Endothelial cell (in vitro differentiated cells): Measurements from ENCODE around the gene RNF121. TPM values are rescaled to one million over a fixed set of nuclear protein-coding genes. Genes with fewer than 3 reads are reported as not detected.
"Not testable (repeated sequence)": the region's sequence is repeated elsewhere in the genome, so short reads cannot be mapped to it uniquely, and the experiment has no call there.

Experiments used
- DNase-seq: peaks from one replicate; pipeline ENCODE4 v3.0.0; 2021; ENCODE audit warnings: low spot score
- H3K27ac Mint-ChIP-seq: one replicate; pipeline ENCODE4 v1.8.0; 2021; ENCODE audit warnings: mixed read lengths, inconsistent platforms; ENCODE audit not compliant: unreplicated experiment
- H3K27me3 Mint-ChIP-seq: one replicate; pipeline ENCODE4 v1.8.0; 2021; ENCODE audit warnings: mild to moderate bottlenecking, moderate library complexity, mixed read lengths, inconsistent platforms; ENCODE audit not compliant: unreplicated experiment
- H3K36me3 Mint-ChIP-seq: one replicate; pipeline ENCODE4 v1.8.0; 2021; ENCODE audit warnings: mild to moderate bottlenecking, low read depth, mixed read lengths, inconsistent platforms; ENCODE audit not compliant: unreplicated experiment
- H3K4me1 Mint-ChIP-seq: one replicate; pipeline ENCODE4 v1.8.0; 2021; ENCODE audit warnings: mild to moderate bottlenecking, mixed read lengths, inconsistent platforms; ENCODE audit not compliant: unreplicated experiment
- H3K4me3 Mint-ChIP-seq: one replicate; pipeline ENCODE4 v1.8.0; 2021; ENCODE audit warnings: mild to moderate bottlenecking, mixed read lengths, inconsistent platforms; ENCODE audit not compliant: unreplicated experiment
- H3K9me3 Mint-ChIP-seq: one replicate; pipeline ENCODE4 v1.8.0; 2021; ENCODE audit warnings: mixed read lengths, inconsistent platforms; ENCODE audit not compliant: unreplicated experiment
- long read RNA-seq: library from polyadenylated mRNA; unstranded; transcript quantifications from one replicate; pipeline ENCODE4 v2.0.0, GENCODE V29; 2020; ENCODE audit not compliant: unreplicated experiment
- total RNA-seq: library from RNA; stranded (reverse); fragmentation: NEBNext Ultra II Directional; extraction: Animal tissue kit (Norgen Biotek cat#: 25700); gene quantifications from one replicate; pipeline ENCODE4 v1.2.1, GENCODE V29; 2021; ENCODE audit not compliant: unreplicated experiment
- TF ChIP-seq, protein P1 (sequence below): fragments of 200-600 bp; sonication (generic); IDR thresholded peaks from one replicate; pipeline ENCODE4 v1.5.0; 2021; ENCODE audit warnings: antibody characterized with exemption; ENCODE audit not compliant: unreplicated experiment

The RNF121 gene
- 37.3 TPM for total RNA-seq
- long read RNA-seq, result 0 reads

DNA sequence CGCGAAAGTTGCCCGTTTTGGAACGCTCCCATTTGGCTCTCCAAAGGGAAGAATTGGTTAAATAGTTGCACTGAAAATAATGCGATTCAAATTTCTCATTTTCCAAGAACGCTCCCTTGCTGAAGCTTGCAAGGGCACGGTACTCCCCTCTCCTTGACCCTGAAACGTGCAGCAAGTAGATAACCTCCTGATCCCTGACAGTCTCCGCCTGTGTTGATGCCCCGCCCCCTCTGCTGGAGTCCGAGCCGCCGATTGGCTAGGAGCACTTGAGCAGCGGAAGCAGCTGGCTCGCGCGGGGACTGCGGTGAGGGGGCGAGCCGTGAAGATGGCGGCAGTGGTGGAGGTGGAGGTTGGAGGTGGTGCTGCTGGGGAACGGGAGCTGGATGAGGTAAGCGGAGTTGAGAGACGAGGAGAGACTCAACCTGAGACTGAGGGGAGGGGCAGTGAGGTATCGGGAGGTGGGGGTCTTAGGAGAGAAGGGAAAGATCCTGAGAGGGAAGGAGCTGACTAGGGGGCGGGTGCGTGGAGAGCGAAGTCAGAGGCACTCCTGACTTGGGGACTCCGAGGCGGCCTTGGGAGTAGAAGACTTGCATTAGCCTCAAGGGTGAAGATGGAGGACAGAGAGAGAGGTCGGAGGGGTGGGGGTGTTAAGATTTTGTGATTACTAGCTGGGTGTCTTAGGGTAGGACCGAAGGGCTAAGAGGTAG, at the start of gene RNF121:
Gene RNF121 (plus strand): TSS at position 310 of the 707 bp plus-strand sequence. CDS start 16 bp downstream, at position 326.
- H3K27ac Mint-ChIP-seq, result peak within 1 kb of the TSS; percentile 100
- no peaks in the 10 kb centered on the region for H3K9me3 Mint-ChIP-seq
- TF ChIP-seq, protein P1, sequence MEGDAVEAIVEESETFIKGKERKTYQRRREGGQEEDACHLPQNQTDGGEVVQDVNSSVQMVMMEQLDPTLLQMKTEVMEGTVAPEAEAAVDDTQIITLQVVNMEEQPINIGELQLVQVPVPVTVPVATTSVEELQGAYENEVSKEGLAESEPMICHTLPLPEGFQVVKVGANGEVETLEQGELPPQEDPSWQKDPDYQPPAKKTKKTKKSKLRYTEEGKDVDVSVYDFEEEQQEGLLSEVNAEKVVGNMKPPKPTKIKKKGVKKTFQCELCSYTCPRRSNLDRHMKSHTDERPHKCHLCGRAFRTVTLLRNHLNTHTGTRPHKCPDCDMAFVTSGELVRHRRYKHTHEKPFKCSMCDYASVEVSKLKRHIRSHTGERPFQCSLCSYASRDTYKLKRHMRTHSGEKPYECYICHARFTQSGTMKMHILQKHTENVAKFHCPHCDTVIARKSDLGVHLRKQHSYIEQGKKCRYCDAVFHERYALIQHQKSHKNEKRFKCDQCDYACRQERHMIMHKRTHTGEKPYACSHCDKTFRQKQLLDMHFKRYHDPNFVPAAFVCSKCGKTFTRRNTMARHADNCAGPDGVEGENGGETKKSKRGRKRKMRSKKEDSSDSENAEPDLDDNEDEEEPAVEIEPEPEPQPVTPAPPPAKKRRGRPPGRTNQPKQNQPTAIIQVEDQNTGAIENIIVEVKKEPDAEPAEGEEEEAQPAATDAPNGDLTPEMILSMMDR, result no peak
- H3K4me3 Mint-ChIP-seq, result peak within 1 kb of the TSS; percentile 100
- H3K4me1 Mint-ChIP-seq, result peaks cover 28% of the 10 kb centered on the region
- peak; percentile 95 for DNase-seq
- peaks cover 5% of the 10 kb centered on the region for H3K36me3 Mint-ChIP-seq
- H3K27me3 Mint-ChIP-seq, result peaks cover 8% of the 10 kb centered on the region

DNA sequence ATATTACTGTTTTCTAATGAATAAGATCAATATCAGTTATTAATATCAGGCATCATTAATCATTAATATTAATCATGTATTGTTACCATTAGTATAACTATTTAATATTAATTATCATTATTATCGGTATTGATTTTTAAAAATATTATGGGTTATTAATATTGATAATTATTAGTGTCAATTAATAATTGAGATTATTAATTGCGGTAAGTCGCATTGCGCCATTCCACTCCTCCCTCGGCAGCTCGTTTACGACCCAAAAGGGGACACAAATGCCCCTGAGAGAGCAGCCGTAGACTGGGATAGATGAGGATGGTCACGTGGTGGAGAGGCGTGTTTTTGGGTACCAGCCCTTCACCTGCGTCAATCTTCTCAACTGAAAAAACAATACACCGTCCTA, 43.0 kb upstream of the RNF121 start:
- H3K4me3 Mint-ChIP-seq, DNase-seq, H3K9me3 Mint-ChIP-seq, H3K27ac Mint-ChIP-seq, H3K36me3 Mint-ChIP-seq, H3K27me3 Mint-ChIP-seq, H3K4me1 Mint-ChIP-seq: not testable (repeated sequence)

DNA sequence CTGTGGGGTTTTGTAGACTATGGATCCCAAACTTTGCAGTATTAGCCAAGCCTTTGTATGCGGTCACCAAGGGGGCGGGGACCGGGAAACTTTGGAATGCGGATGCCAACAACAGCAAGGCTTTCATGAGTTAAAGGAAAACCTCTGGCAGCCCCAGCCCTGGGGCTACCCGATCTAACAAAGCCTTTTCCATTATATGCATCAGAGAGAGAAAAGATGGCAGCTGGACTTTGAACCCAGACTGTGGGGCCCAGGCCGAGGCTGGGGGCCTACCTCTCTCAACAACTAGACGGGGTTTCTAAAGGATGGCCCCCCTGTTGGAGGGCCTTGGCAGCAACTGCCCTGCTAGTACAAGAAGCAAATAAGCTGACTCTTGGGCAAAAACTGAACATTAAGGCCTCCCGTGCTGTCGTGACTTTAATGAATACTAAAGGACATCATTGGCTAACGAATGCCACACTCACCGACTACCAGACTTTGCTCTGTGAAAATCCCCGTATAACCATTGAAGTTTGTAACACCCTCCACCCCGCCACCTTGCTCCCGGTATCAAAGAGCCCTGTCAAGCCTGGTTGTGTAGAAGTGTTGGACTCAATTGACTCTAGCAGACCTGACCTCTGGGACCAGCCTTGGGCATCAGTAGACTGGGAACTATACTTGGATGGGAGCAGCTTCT, 40.4 kb upstream of the RNF121 start:
- not testable (repeated sequence) for H3K4me3 Mint-ChIP-seq, H3K4me1 Mint-ChIP-seq, H3K27me3 Mint-ChIP-seq, H3K27ac Mint-ChIP-seq, H3K36me3 Mint-ChIP-seq, DNase-seq, H3K9me3 Mint-ChIP-seq

DNA sequence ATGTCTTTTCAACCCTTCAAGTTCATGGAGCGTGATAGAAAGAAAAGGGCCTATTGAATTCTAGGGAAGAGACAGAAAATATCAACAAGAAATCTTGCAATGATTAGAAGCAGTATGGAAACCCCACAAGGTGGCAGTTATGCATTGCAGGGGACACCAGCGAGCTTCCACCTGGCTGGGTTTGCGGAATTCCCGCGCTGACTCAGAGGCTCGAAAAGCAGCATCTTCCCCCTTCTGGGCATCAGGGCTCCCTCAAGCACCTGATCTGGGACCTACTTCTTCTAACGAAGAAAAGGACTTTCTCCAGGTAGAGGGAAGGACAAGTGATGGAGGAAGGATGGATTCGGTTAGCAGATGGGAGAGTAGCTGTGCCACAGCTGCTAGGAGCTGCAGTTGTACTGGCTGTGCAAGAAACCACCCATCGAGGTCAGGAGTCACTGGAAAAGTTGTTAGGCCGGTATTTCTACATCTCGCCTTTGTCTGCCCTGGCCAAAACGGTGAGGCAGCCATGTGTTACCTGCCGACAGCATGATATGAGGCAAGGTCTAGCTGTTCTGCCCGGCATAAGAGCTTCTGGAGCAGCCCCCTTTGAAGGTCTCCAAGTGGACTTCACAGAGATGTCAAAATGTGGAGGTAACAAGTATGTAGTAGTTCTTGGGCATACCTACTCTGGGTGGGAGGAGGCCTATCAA, 39.5 kb upstream of the RNF121 start:
- H3K4me3 Mint-ChIP-seq, DNase-seq, H3K4me1 Mint-ChIP-seq, H3K27ac Mint-ChIP-seq, H3K9me3 Mint-ChIP-seq, H3K36me3 Mint-ChIP-seq, H3K27me3 Mint-ChIP-seq: not testable (repeated sequence)

DNA sequence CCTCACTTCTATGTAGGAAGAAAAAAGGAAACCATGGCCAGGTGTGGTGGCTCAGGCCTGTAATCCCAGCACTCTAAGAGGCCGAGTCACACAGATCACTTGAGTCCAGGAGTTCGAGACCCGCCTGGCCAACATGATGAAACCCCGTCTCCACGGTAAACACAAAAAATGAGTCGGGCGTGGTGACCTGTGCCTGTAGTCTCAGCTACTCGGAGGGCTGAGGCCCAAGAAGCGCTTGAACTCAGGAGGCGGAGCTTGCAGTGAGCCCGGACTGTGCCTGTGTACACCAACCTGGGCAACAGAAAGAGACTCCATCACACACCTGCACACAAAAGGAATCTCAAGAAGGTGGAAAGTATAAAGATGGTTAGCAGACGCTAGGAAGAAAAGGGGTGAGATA, 32.9 kb upstream of the RNF121 start:
- TF ChIP-seq, protein P1, result no peak
- Mint-ChIP-seq H3K27me3 (peaks cover 4% of the 10 kb centered on the region), H3K27ac (no peak overlapping the region), H3K36me3 (no peaks in the 10 kb centered on the region), H3K9me3 (no peaks in the 10 kb centered on the region), H3K4me3 (no peak overlapping the region), H3K4me1 (no peaks in the 10 kb centered on the region)
- DNase-seq, result no peak

DNA sequence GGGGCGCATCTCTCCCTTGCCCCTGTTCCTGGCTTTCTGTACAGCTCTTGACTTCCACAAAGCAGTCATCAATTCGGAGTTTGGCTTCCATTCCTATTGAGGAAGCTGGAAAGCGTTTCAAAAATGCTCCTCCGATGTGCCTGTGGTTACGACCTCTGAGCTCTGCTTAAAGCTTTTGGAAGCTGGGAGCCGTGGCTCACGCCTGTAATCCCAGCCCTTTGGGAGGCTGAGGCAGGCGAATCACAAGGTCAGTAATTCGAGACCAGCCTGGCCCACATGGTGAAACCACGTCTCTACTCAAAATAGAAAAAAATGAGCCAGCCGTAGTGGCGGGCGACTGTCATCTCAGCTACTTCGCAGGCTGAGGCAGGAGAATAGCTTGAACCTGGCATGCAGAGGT, 27.7 kb upstream of the RNF121 start:
- H3K27me3 Mint-ChIP-seq, DNase-seq, H3K9me3 Mint-ChIP-seq, H3K4me3 Mint-ChIP-seq, H3K27ac Mint-ChIP-seq, H3K4me1 Mint-ChIP-seq, H3K36me3 Mint-ChIP-seq: not testable (repeated sequence)
